GM12801 (cell line): Measurements from ENCODE around the gene DLG2.

ENCODE experiments used
- TF ChIP-seq, protein P1 (sequence below): IDR thresholded peaks from one replicate; pipeline ENCODE4 v1.5.1; 2011; ENCODE audit warnings: control low read depth; ENCODE audit not compliant: insufficient read length; ENCODE audit errors: extremely low read depth

Gene DLG2

DNA sequence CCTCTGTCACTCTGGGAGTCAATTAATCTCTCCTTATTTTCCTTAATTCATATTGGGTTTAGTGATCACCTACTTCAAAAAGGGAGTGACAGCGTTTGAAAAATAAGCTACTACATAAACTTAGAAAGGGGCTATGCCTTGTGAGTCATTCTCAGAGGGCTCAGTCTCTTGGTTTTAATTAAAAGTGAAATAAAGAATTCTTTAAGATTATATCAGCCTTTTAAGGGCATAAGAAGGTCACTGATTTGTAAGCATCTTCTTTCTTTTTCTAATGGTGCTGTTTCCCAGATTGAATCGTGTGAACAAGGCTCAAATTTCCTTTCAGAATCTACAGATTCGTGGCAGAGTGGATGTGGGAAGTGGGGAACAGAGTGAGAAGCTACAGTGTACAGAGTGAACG is 1704.8 kb downstream of the DLG2 start:
- TF ChIP-seq, protein P1, sequence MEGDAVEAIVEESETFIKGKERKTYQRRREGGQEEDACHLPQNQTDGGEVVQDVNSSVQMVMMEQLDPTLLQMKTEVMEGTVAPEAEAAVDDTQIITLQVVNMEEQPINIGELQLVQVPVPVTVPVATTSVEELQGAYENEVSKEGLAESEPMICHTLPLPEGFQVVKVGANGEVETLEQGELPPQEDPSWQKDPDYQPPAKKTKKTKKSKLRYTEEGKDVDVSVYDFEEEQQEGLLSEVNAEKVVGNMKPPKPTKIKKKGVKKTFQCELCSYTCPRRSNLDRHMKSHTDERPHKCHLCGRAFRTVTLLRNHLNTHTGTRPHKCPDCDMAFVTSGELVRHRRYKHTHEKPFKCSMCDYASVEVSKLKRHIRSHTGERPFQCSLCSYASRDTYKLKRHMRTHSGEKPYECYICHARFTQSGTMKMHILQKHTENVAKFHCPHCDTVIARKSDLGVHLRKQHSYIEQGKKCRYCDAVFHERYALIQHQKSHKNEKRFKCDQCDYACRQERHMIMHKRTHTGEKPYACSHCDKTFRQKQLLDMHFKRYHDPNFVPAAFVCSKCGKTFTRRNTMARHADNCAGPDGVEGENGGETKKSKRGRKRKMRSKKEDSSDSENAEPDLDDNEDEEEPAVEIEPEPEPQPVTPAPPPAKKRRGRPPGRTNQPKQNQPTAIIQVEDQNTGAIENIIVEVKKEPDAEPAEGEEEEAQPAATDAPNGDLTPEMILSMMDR = no peak

DNA sequence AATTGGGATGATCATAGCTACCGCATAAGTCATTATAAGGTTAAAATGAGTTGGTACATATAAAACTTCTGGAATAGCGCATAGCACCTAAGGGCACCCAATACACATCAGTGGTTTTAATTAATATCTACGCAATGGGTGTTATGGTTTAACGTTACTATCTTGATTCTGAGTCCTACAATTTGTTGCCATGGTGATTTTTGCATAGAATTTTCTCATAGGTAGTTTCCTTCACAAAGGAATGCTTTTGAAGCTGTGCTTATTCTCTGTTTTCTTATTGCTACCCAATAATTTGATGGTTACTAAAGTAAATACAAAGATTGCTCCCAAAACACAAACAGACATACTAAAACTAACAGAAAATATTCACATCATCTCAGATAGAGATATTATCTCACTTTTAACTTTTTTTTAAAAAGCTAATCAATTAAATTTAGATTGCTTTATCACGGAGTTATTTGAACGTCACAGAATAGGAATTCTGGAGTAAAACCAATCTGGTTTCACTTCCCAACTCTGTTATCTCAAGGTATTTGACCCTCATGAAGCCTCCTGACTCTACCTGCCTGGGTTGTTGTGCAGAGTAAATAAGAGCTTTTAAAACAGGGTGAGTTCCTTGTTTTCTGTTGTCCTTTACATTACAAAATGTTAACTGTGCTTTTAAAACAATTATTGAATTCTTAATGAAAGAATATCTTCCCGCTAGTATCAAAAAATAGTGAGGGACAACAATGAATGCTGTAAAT is 1705.5 kb downstream of the DLG2 start:
- TF ChIP-seq, protein P1 = no peak

DNA sequence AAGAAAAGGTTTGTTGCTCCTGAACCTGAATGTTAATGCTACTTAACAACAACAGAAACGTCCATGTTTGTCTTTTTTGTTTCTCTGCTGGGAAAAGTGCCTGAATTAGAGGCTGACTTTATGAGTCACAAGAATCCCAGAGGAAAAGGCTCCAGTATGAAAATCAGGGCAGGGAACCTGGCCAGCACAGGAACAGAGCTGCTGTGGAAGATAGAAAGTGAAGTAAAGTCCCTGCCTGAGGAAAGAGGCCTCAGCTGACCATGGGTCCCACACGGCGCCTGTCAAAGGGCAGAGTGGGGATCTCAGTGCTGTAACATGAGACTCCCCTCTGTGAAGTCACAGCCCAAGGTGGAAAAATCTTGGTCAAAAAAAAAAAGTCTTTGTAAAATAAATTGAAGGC is 1708.7 kb downstream of the DLG2 start:
- TF ChIP-seq, protein P1 = no peak

DNA sequence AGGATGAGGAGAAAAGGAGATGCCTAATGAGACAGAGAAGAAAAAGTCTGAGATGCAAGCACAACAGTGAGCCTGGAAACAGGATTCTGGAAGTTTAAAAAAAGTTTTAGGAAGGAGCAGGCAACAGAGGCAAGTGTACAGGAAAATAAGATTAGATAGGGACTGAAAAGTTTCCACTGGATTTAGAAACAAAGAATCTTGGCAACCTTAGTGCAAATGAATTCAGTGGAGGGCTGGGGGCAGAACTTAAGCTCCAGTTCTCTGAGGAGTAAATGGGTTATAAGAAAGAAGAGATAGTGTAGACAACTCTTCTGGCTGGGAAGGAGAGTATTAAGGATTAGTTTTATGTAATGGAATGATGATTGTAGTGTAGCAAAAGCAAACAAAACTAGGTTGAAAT is 1712.1 kb downstream of the DLG2 start:
- TF ChIP-seq, protein P1 = no peak

GRCh38 chr11:83909579-83910534 is 1717.3 kb downstream of the DLG2 start:
- TF ChIP-seq, protein P1 = no peak

- TF ChIP-seq, protein P1 = no peak
Measured at GRCh38 chr11:83908298-83908856, 1718.8 kb downstream of the DLG2 start.

GRCh38 chr11:83895516-83895915 is 1731.6 kb downstream of the DLG2 start:
- TF ChIP-seq, protein P1 = no peak
